GM12873 (cell line): ENCODE data around the gene LRRC23.

Experiments used
- TF ChIP-seq, protein P1 (sequence below): IDR thresholded peaks from 2 replicates; pipeline ENCODE4 v1.5.1; 2012; ENCODE audit warnings: low read depth, mild to moderate bottlenecking, moderate library complexity, low read length, control low read depth; ENCODE audit not compliant: insufficient read depth; ENCODE audit errors: missing control alignments

Gene LRRC23

GRCh38 chr12:6871052-6871957 lies 33.3 kb upstream of the LRRC23 start:
- TF ChIP-seq, protein P1, sequence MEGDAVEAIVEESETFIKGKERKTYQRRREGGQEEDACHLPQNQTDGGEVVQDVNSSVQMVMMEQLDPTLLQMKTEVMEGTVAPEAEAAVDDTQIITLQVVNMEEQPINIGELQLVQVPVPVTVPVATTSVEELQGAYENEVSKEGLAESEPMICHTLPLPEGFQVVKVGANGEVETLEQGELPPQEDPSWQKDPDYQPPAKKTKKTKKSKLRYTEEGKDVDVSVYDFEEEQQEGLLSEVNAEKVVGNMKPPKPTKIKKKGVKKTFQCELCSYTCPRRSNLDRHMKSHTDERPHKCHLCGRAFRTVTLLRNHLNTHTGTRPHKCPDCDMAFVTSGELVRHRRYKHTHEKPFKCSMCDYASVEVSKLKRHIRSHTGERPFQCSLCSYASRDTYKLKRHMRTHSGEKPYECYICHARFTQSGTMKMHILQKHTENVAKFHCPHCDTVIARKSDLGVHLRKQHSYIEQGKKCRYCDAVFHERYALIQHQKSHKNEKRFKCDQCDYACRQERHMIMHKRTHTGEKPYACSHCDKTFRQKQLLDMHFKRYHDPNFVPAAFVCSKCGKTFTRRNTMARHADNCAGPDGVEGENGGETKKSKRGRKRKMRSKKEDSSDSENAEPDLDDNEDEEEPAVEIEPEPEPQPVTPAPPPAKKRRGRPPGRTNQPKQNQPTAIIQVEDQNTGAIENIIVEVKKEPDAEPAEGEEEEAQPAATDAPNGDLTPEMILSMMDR = no peak

DNA sequence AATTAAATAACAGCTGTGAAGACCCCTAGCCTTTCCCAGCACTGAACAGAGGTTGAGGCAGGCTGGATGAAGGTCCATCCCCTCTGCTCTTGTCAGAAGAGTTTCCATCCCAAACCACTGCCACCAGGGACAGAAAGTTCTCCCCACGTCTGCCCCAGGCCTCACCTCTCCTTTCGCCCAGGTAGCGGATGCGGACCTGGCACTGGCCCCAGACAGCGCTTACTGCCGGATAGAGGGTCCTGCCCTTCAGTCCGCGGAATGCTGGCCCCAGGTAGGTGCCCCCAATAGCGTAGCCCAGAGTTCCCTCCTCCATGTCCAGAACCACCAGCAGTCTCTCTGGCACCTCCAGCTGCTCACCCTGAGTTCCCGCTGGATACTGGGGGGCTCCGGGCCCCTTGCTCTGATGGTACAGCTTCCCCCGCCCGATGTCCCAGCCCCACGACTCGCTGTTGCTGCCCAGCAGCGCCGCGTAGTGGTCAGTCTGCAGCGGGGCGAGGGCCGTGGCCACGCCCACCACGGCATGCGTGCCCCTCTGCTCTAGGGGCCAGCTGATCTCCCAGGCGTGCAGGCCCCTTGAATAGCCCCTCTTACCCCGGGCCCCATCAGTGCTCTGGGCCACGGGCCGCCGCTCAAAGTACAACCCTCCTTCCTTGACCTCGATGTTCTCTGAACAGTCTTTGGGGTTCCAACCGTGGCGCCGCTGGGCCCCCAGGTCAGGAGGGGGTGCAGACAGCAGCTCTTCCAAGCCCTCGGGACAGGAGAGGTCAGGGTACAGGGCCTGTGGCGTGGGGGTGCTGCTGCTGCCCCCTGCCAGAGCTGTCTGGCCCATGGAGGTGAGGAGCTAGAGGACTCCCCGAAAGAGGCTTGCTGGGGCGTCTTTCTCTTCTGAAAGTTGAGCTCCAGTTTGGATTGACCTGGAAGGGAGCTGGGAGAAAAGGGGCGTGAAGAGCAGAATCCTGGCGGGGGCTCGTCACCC lies 32.3 kb upstream of the LRRC23 start:
- TF ChIP-seq, protein P1 = peak; percentile 97

DNA sequence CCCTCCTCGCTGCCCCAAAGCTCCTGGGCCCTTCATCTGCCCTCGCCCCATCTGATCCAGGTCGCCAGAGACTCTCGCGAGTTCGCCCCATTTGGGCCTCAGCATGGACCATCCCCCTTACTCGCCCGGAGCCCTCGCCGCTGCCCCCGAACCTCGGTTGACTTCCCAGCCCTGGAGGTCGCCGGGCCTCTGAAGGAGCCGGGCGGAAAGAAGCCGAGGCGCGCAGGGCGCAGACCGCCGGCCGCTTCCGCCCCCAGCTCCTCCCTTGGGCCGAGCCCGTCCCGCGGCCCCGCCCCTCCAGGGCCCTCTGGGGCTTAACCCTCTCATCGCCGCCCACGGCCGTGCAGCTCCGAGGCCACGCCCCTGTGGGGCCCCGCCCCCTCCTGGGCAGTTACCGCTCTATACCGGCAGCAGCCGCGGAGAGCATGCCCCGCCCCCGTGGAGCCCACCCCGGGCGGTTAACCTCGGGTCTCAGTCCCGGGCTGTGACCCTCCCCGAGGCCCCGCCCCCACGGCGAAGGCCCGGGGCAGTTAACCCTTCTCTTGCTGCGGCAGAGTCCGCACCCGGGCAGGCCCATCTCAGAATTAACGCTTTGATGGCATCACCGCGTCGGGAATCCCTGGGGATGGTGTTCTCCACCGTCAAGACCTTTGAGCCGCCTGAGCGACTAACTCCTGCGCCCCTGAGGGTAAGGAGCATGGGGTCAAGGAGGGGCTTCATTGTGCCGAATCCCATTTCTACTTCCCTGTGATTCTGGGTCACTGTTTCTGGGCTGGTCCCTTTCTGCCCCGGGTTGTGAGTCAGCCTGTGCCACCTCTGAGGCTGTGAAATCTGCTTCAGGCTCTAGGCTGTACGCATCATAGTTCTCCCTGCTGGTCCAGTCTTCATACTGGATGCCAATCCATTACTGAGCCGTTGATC lies 31.3 kb upstream of the LRRC23 start, which contains the start of gene SPSB2:
SPSB2 (minus strand) TSS at position 210 of the 921 bp plus-strand sequence. CDS start 402 bp downstream, outside the sequence.
- TF ChIP-seq, protein P1 = no peak

DNA sequence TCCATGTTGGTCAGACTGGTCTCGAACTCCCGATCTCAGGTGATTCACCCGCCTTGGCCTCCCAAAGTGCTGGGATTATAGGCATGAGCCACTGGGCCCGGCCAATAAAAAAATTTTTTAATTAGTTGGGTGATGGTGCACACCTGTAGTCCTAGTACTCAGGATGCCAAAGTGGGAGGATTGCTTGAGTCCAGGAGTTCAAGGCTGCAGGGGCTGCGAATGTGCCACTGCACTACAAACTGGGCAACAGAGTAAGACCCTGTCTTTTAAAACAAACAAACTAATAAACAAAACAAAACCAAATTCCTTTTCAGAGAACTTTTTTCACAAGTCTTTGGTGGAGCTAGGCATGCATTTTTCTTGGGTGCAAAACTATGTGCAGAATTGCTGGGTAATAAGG lies 21.4 kb upstream of the LRRC23 start:
- TF ChIP-seq, protein P1 = no peak

DNA sequence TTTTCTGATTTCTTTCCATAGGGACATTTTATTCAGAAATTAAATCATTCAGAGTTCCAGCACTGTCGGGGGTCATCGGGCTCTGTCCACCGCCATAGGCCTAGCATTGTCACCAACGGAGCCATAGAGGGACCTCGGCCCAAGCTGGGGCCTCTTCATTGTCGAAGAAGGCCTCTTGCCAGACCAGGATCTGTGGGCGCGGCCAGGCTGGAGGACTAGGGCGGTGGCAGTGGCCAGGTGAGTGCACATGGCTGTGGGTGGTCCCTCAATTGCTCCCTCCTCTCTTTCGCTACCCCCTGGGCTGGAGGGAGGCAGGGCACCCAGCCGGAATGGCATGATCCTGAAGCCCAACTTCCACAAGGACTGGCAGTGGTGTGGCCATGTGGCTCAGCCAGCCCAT lies 20.9 kb upstream of the LRRC23 start:
- TF ChIP-seq, protein P1 = no peak

- TF ChIP-seq, protein P1 = no peak
Measured at GRCh38 chr12:6884539-6884938, 20.1 kb upstream of the LRRC23 start.
